ENCODE measurements around the gene BCAR1.
A peak's percentile ranks its signal among the peaks of the same experiment; 100 is the strongest.
"Not testable (repeated sequence)": the region's sequence is repeated elsewhere in the genome, so short reads cannot be mapped to it uniquely, and the experiment has no call there.

BCAR1 gene

DNA sequence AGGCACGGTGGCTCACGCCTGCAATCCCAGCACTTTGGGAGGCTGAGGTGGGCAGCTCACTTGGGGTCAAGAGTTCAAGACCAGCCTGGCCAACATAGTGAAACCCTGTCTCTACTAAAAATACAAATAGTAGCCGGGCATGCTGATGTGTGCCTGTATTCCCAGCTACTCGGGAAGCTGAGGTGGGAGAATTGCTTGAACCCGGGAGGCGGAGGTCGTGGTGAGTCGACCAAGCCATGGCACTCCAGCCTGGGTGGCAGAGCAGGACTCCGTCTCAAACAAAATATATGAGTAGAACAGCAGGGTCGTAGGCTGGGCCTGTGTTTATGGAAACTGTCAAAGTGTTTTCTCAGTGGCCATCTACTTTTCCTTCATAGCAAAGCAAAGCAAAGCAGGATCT lies 40.1 kb downstream of the BCAR1 start:
- not testable (repeated sequence) for ATAC-seq (replicated peaks); H3K27ac Mint-ChIP-seq; DNase-seq; H3K4me3 Mint-ChIP-seq; H3K4me1 Mint-ChIP-seq (ENCODE audit: low read depth in 2 of 2); H3K36me3 Mint-ChIP-seq (ENCODE audit: insufficient read depth); H3K9me3 Mint-ChIP-seq
- peaks cover 0 to 24% of the 10 kb centered on the region in 2 donors for H3K27me3 Mint-ChIP-seq

DNA sequence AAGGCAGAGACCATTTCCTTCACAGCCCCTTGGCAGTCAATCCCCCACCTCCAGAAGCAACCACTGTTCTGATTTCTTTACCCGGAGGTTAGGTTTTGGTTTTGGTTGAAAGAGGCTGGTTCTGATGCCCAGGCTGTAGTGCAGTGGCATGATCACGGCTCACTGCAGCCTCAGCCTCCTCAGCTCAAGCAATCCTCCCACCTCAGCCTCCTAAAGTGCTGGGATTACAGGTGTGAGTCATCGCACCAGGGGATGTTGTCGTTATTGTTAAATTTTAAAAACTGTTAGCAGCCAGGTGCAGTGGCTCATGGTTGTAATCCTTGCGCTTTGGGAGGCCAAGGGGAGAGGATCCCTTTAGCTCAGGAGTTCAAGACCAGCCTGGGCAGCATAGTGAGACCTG lies 41.5 kb downstream of the BCAR1 start:
- H3K4me1 Mint-ChIP-seq (ENCODE audit: low read depth in 2 of 2) = no peaks in the 10 kb centered on the region
- no peaks in the 10 kb centered on the region for H3K36me3 Mint-ChIP-seq (ENCODE audit: insufficient read depth)
- H3K9me3 Mint-ChIP-seq = no peaks in the 10 kb centered on the region
- DNase-seq (no peak), ATAC-seq (replicated peaks) (no peak)
- no peak overlapping the region for H3K4me3 Mint-ChIP-seq
- peaks cover 0 to 24% of the 10 kb centered on the region in 2 donors for H3K27me3 Mint-ChIP-seq
- H3K27ac Mint-ChIP-seq = no peak overlapping the region

DNA sequence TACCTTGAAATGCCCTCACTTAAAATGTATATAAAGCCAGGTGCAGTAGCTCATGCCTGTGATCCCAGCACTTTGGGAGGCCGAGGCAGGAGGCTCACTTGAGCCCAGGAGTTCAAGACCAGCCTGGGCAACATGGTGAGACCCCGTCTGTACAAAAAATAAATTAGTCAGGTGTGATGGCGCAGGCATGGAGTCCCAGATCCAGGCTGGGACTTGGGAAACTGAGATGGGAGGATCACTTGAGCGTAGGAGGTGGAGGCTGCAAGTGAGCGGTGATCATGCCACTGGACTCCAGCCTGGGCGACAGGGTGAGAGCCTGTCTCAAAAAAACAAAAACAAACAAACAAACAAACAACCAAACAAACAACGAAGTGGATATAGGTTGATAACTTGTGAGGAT lies 41.9 kb downstream of the BCAR1 start:
- not testable (repeated sequence) for DNase-seq; H3K4me1 Mint-ChIP-seq (ENCODE audit: low read depth in 2 of 2); H3K36me3 Mint-ChIP-seq (ENCODE audit: insufficient read depth); ATAC-seq (replicated peaks); H3K9me3 Mint-ChIP-seq; H3K27ac Mint-ChIP-seq; H3K4me3 Mint-ChIP-seq
- peaks cover 0 to 24% of the 10 kb centered on the region in 2 donors for H3K27me3 Mint-ChIP-seq

DNA sequence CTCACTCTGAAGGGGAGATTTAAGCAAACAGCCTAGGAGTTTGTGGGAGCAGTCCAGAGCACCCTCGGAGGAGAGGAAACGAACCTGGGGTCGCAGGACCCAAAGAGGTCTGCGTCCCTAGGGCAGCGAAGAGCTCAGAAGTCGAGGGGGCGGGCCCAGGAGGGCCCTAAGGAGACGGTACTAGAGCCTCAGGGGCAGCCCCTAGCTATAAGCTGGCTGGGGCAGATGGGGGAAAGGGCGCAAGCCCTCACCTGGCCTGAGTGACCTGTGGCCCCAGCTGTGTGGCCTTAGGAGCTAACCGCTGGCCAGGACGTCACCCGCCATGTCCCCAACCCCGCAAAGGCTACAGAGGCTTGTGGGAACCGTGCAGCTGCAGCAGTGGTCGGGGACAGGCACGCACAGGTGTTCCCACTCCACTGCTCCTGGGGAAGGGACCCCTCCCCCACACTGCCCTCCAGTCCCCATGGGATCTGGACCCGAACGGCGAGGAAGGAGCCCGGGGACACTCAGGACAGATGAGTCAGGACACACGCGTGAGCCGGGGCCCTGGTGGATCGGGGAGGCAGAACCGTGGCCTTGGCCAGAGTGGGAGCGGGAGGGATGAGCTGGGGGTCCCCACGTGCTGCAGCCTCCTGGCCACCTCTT lies 42.4 kb downstream of the BCAR1 start:
- no peak overlapping the region for H3K27ac Mint-ChIP-seq
- ATAC-seq (replicated peaks) (no peak), DNase-seq (no peak)
- peaks cover 0 to 24% of the 10 kb centered on the region in 2 donors for H3K27me3 Mint-ChIP-seq
- no peaks in the 10 kb centered on the region for H3K36me3 Mint-ChIP-seq (ENCODE audit: insufficient read depth)
- no peaks in the 10 kb centered on the region for H3K9me3 Mint-ChIP-seq
- H3K4me3 Mint-ChIP-seq = no peak overlapping the region
- no peaks in the 10 kb centered on the region for H3K4me1 Mint-ChIP-seq (ENCODE audit: low read depth in 2 of 2)

DNA sequence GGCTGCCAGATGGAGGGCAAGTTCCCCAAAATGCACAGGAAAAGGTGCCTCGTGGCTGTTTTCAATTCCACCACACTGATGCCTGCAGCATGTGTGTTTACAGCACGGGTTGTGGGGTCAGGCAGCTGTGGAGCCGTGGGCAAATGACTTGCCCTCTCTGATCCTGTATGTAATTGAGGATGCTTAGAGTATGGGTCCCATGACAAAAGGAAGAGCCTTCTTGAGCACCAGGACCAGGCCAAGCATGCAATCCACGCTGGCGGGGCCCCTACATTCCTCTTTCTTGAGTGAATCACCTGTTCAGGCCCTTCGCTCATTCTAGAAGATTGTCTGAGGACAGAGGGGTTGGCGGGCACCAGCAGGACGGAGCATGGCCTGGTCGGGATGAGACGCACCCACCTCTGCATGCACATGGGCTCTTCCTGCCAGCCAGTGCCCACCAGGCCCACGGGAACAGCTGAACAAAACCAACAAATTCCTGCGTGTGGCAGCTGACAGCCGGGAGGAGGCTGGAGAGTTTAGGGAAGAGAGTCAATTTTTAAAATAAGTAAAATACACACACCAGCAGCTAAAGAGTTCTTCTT lies 43.1 kb downstream of the BCAR1 start:
- ATAC-seq (replicated peaks) = no peak
- H3K4me3 Mint-ChIP-seq = no peak overlapping the region
- peaks cover 0 to 24% of the 10 kb centered on the region in 2 donors for H3K27me3 Mint-ChIP-seq
- H3K9me3 Mint-ChIP-seq = no peaks in the 10 kb centered on the region
- no peaks in the 10 kb centered on the region for H3K36me3 Mint-ChIP-seq (ENCODE audit: insufficient read depth)
- H3K4me1 Mint-ChIP-seq (ENCODE audit: low read depth in 2 of 2) = no peaks in the 10 kb centered on the region
- no peak overlapping the region for H3K27ac Mint-ChIP-seq
- no peak for DNase-seq

DNA sequence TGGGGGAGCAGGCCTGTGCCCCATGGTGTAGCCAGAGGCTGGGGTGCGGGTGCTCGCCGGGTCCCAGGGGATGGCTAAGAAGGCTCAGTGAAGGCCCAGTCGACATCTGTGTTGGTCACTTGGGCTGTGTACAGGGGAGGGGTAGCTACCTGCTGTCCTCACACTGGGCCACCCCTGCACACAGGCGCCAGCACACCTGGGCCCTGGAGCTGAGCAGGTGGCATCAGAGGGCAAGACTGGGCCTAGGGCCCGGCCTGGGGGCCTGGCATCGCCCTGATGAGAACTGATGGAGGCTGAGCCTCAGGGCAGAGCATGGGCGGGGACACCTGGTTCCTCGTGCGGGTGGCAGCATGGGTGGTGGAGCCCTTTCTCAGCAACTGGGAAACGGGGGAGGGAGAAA lies 43.6 kb downstream of the BCAR1 start:
- Mint-ChIP-seq H3K27ac (no peak overlapping the region), H3K4me1 (ENCODE audit: low read depth in 2 of 2) (no peaks in the 10 kb centered on the region), H3K9me3 (no peaks in the 10 kb centered on the region), H3K27me3 (peaks cover 0 to 24% of the 10 kb centered on the region in 2 donors), H3K36me3 (ENCODE audit: insufficient read depth) (no peaks in the 10 kb centered on the region), H3K4me3 (no peak overlapping the region)
- ATAC-seq (replicated peaks) = no peak
- no peak for DNase-seq

DNA sequence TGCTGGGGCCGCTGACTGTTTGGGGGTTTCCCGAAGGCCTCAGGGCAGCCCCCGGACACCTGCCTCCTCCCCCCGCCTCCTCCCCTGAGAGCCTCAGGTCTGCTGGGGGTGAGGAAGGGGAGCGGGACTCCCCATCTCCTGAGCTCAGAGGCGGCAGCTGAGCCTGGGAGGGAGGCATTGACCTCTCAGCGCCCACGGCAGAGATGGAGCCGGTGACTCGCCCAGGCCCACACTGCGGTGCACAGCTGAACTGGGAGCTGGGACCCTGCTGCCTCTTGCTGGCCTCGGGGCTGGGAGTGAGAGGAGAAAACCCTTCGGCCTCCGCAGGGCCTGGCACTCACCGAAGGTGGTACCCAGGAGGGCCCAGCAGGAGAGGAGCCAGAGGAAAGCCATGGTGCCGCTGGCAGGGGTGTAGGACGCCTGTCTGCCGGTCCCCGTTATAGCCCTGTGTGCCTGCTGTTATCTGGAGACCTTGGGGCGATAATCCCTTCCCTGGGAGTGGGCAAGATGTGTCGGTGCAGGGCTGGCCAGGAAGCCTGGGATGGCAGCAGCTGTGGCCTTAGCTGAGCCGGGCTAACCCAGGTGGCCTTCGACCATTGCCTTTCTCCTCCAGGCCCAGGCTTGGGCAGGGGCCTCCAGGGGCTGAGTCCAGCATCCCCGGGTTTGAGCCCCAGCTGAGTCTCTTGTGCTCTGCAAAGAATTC lies 44.5 kb downstream of the BCAR1 start, which contains the start of gene CTRB2:
Gene CTRB2, minus strand, starts transcription at position 413 of the 703 bp plus-strand sequence. Its CDS starts 20 bp downstream, at position 393.
- Mint-ChIP-seq H3K27me3 (peaks cover 0 to 15% of the 10 kb centered on the region in 2 donors), H3K27ac (no peak within 1 kb of the TSS), H3K9me3 (no peaks in the 10 kb centered on the region), H3K4me3 (no peak within 1 kb of the TSS), H3K4me1 (ENCODE audit: low read depth in 2 of 2) (no peaks in the 10 kb centered on the region), H3K36me3 (ENCODE audit: insufficient read depth) (no peaks in the 10 kb centered on the region)
- ATAC-seq (replicated peaks) (no peak), DNase-seq (no peak)

DNA sequence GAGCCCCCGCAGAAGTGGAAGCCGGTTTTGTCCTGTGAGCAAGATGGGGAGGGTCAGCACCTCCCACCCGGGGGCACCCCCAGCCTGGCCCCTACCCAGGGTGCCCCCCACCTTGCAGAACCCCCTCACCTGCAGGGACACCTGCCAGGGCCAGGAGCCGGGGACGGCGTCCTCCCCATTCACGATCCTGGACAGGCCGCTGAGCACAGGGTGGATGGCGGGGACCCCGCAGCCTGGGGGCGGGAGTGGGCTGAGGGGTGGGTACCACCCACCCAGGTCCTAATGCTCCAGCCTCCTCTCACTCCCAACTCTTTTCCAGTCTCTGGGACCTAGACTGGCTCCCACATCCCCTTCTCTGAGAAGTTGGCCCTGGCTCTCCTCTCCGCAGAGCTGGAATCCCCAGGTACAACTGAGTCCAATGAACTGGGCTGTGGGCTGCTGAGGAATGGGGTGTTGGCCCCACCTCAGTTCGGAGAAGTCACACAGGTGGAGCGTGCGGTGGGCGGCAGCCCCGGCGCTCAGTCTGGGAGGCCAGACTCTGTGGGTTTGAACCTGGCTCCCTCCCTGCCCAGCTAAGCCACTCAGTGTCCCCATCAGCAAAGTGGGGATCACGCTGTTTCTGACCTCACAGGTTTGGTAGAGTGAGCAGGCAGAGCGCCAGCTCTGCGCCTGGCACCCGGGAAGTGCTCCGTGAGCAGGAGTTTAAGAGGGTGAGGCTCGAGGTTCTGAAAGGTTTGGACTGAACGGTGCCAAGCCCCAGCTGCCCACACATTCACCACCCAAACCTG lies 45.3 kb downstream of the BCAR1 start:
- not testable (repeated sequence) for H3K27ac Mint-ChIP-seq; H3K4me1 Mint-ChIP-seq (ENCODE audit: low read depth in 2 of 2); H3K4me3 Mint-ChIP-seq; H3K9me3 Mint-ChIP-seq; DNase-seq; ATAC-seq (replicated peaks); H3K36me3 Mint-ChIP-seq (ENCODE audit: insufficient read depth)
- peaks cover 0 to 18% of the 10 kb centered on the region in 2 donors for H3K27me3 Mint-ChIP-seq

DNA sequence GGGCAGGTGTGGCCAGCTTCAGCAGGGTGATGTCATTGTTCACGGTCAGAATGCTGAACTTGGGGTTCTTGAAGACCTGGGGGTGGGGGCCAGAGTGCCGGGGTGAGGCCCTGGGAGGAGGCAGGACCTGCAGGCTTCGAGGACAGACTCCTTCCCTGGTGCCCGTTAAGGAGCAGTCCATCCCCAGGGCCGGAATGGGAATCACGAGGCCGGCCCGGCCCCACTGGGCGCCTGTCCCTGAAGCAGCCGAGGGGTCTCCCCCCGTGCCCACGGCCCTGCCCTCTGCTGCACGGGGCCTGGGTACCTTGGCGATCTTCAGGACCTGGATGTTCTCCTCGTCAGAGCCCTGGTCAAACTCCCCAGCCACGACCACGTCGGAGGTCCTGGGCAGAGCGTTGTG lies 46.0 kb downstream of the BCAR1 start:
- H3K27ac Mint-ChIP-seq; DNase-seq; H3K36me3 Mint-ChIP-seq (ENCODE audit: insufficient read depth); H3K4me1 Mint-ChIP-seq (ENCODE audit: low read depth in 2 of 2); H3K4me3 Mint-ChIP-seq; H3K9me3 Mint-ChIP-seq; ATAC-seq (replicated peaks): not testable (repeated sequence)
- H3K27me3 Mint-ChIP-seq = peaks cover 0 to 25% of the 10 kb centered on the region in 2 donors

DNA sequence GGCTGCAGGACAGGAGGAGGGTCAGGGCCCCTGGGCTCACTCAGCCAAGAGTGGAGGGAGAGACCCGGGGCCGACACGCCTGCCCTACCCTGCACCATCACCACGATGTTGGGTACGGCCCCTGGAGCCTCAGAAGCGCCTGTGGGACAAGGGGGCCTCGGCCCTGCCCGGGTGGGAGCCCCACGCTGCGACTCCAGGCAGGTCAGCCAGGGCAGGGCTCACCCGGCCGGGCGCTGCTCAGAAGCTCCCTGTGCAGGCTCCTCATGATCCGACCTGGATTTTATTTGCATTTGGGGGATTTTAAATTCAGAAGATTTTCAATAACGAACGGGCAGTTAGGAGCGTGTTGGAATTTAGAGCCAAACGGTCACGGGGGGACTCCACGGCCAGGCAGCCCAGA lies 46.5 kb downstream of the BCAR1 start:
- H3K4me1 Mint-ChIP-seq (ENCODE audit: low read depth in 2 of 2); ATAC-seq (replicated peaks); H3K4me3 Mint-ChIP-seq; DNase-seq; H3K27ac Mint-ChIP-seq; H3K9me3 Mint-ChIP-seq; H3K36me3 Mint-ChIP-seq (ENCODE audit: insufficient read depth): not testable (repeated sequence)
- peaks cover 0 to 30% of the 10 kb centered on the region in 2 donors for H3K27me3 Mint-ChIP-seq

DNA sequence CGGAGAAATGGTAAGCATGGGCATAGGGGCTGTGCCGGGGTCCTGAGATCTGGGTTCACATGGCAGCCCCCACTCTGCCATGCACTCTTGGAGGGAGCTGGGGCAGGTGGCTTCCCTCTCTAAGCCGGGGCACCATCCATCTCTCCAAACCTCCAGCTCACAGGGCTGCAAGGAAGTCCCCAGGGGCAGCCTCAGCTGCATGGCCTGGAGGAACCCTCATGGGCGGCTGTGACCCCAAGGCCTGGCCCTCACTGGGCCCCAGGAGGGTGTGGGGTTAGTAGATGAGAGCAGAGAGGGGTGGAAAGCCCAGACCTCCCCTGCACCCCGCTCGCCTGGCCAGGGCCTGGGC lies 47.0 kb downstream of the BCAR1 start:
- Mint-ChIP-seq H3K9me3 (no peaks in the 10 kb centered on the region), H3K4me1 (ENCODE audit: low read depth in 2 of 2) (peaks cover 7% of the 10 kb centered on the region in 2 donors), H3K4me3 (no peak overlapping the region), H3K27me3 (peaks cover 0 to 33% of the 10 kb centered on the region in 2 donors), H3K27ac (no peak overlapping the region), H3K36me3 (ENCODE audit: insufficient read depth) (no peaks in the 10 kb centered on the region)
- ATAC-seq (replicated peaks) (no peak), DNase-seq (no peak)

DNA sequence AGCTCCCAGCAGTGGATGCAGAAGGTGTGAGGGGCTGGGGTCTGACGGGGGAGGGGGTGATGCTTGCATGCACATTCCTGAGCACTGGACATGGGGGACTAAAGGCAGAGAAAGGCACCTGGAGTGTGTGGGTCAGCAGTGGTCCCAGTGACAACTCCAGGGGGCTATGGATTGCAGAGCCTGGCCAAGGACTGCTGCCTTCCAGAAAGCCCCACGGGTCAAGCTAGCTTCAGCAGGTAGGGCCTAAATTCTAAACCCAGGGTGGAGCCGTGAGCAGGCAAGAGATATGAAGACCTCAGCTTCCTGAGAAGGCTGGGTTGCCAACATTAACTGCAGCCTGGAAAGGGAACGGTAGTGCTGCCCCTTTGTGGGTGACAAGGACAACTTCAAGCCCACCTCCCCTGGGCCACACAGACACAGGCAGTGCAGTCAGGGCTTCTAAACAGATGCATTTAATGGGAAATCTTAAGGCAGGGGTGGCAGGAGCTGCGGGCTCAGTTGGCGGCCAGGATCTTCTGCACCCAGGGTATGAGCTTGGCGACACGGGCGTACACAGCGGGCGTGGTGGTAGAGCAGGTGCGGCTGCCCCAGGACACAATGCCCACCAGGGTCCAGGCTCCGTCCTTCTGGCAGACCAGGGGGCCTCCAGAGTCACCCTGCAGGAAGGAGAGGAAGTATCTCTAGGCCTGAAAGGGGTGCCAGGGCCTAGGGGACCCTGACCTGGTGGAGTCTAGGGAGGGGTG lies 47.6 kb downstream of the BCAR1 start:
- Mint-ChIP-seq H3K36me3 (ENCODE audit: insufficient read depth) (no peaks in the 10 kb centered on the region), H3K4me3 (no peak overlapping the region), H3K27ac (peak overlapping the region in 1 of 2 donors; percentile 22), H3K9me3 (no peaks in the 10 kb centered on the region), H3K27me3 (peaks cover 0 to 30% of the 10 kb centered on the region in 2 donors), H3K4me1 (ENCODE audit: low read depth in 2 of 2) (peaks cover 7 to 9% of the 10 kb centered on the region in 2 donors)
- DNase-seq (no peak), ATAC-seq (replicated peaks) (no peak)

DNA sequence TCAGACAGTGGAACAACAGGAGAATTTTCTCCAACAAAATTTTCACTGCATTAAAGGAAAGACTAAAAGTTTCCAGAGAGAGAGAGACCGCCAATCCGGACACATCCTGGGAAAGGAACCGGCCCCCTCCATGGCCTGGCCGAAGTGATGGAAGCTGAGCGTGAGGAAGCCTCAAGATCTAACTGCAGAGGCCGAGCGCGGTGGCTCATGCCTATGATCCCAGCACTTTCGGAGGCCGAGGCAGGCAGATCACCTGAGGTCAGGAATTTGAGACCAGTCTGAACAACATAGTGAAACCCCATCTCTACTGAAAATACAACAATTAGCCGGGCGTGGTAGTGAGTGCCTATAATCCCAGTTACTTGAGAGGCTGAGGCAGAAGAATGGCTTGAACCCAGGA lies 48.3 kb downstream of the BCAR1 start:
- ATAC-seq (replicated peaks) (no peak), DNase-seq (no peak)
- Mint-ChIP-seq H3K27ac (peak overlapping the region in 1 of 2 donors; percentile 22), H3K4me3 (no peak overlapping the region), H3K9me3 (no peaks in the 10 kb centered on the region), H3K27me3 (peaks cover 5 to 28% of the 10 kb centered on the region in 2 donors), H3K36me3 (ENCODE audit: insufficient read depth) (no peaks in the 10 kb centered on the region), H3K4me1 (ENCODE audit: low read depth in 2 of 2) (peaks cover 7 to 9% of the 10 kb centered on the region in 2 donors)
